ENCODE data around the gene F3. TPM values are rescaled to one million over a fixed set of nuclear protein-coding genes. Genes with fewer than 3 reads are reported as not detected.

F3 gene
- total and polyA plus RNA-seq, 2 of the 13 experiments (the other 11 are each of a cell fraction or from before 2014, with no cell fraction given): 5.8 to 9.0 TPM

- H3K4me1 ChIP-seq (ENCODE audit: insufficient read depth, low read length): no peaks in the 10 kb centered on the region
- H3K27ac ChIP-seq (ENCODE audit: extremely low read length, insufficient read depth, low read length): no peak overlapping the region
- no peaks in the 10 kb centered on the region for H4K20me1 ChIP-seq (ENCODE audit: insufficient read depth, low read length)
- no peaks in the 10 kb centered on the region for H3K9me3 ChIP-seq (ENCODE audit: low read length)
- no peak overlapping the region for H2AFZ ChIP-seq (ENCODE audit: low read length)
- no peak overlapping the region for H3K4me3 ChIP-seq (replicated peaks in 1 of 3; ENCODE audit: insufficient read depth in 1 of 3, low read depth in 2 of 3, low read length in 3 of 3)
- CTCF ChIA-PET (ENCODE audit: low intra/inter-chr PET ratio, low total read pairs): interaction anchor here (0.7 kb wide), 1 partner anchor 277 kb away, joined by 3 read pairs; no protein-coding TSS in a partner anchor
- WGBS (ENCODE audit: low lambda C conversion rate): 97% methylated on average over 5 of the region's 5 CpGs
- FAIRE-seq (no peak), DNase-seq (ENCODE audit: low spot score) (no peak), ATAC-seq (no peak)
- in situ Hi-C loops (cut with HindIII; ENCODE audit: extremely low pct_ligation_motif_present, low pct_unique_long_range_greater_than_20kb) (loop anchor here (25.0 kb wide), 1 partner anchor 508 kb away; no protein-coding TSS in a partner anchor), intact Hi-C loops (cut with micrococcal nuclease; ENCODE audit: unreplicated experiment) (no loop called here)
- TF ChIP-seq THAP11 (CRISPR knock-in tag; IDR thresholded peaks at IDR 0.05) (no peak), SOX6 (IDR thresholded peaks at IDR 0.05) (no peak), SOX6 (CRISPR knock-in tag; IDR thresholded peaks at IDR 0.05) (no peak), ETV6 (CRISPR knock-in tag; conservative IDR thresholded peaks at IDR 0.05) (no peak), ZNF280B (CRISPR knock-in tag; IDR thresholded peaks at IDR 0.05; ENCODE audit: borderline replicate concordance) (no peak), ZUFSP (CRISPR knock-in tag; IDR thresholded peaks at IDR 0.05; ENCODE audit: borderline replicate concordance) (no peak), SRY (CRISPR knock-in tag; IDR thresholded peaks at IDR 0.05) (no peak)
- POLR2A ChIA-PET: no interaction called here
- H3K4me2 ChIP-seq (ENCODE audit: low read depth, low read length): no peak overlapping the region
- no peaks in the 10 kb centered on the region for H3K27me3 ChIP-seq (ENCODE audit: control insufficient read depth in 1 of 2, insufficient read depth in 2 of 2, low read length in 2 of 2)
- peaks cover 5 to 10% of the 10 kb centered on the region in 2 experiments; a peak in 4 of 5 replicates for H3K36me3 ChIP-seq (replicated peaks in 1 of 2; ENCODE audit: control insufficient read depth in 1 of 2, insufficient read depth in 2 of 2, low read length in 2 of 2)
- no peaks in the 10 kb centered on the region for H3K79me2 ChIP-seq (ENCODE audit: insufficient read depth, low read length)
- no peak overlapping the region for H3K9ac ChIP-seq (ENCODE audit: insufficient read depth, low read depth, low read length)
- no TSS peak for BruUV-seq (replicated peaks)
Observed at GRCh38 chr1:94528826-94529225, 12.7 kb downstream of the F3 start.
